ENCODE results near the gene ITGB3.

ITGB3 gene

DNA sequence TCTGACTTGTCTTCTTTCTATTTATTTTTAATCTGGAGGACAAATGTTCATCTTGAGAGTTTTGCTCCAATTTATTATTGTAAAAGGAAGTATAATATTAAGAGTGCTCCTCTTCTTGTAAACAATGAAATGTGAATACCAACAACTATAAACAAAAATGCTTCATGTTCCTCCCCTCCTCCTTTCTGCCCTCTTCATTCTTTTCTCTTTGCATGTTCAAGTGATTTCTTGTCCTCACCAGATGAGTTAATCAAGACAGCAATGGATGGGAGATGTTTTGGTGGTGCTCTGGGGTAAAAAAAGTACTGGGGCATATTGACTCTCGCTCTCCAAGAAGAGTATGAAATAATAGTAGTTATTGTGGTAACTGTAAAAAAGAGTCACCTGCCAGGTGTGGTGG, 24.3 kb downstream of the ITGB3 start:
- no peak overlapping the region for H3K4me3 ChIP-seq (ENCODE audit: low read depth, low read length)
- in situ Hi-C loops (cut with HindIII; ENCODE audit: low sequenced_read_pairs) = no loop called here
- TF ChIP-seq, protein P1, sequence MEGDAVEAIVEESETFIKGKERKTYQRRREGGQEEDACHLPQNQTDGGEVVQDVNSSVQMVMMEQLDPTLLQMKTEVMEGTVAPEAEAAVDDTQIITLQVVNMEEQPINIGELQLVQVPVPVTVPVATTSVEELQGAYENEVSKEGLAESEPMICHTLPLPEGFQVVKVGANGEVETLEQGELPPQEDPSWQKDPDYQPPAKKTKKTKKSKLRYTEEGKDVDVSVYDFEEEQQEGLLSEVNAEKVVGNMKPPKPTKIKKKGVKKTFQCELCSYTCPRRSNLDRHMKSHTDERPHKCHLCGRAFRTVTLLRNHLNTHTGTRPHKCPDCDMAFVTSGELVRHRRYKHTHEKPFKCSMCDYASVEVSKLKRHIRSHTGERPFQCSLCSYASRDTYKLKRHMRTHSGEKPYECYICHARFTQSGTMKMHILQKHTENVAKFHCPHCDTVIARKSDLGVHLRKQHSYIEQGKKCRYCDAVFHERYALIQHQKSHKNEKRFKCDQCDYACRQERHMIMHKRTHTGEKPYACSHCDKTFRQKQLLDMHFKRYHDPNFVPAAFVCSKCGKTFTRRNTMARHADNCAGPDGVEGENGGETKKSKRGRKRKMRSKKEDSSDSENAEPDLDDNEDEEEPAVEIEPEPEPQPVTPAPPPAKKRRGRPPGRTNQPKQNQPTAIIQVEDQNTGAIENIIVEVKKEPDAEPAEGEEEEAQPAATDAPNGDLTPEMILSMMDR (IDR thresholded peaks at IDR 0.05; ENCODE audit: low read depth, low read length, missing control alignments) = no peak
- no peak for DNase-seq (ENCODE audit: low read depth)

DNA sequence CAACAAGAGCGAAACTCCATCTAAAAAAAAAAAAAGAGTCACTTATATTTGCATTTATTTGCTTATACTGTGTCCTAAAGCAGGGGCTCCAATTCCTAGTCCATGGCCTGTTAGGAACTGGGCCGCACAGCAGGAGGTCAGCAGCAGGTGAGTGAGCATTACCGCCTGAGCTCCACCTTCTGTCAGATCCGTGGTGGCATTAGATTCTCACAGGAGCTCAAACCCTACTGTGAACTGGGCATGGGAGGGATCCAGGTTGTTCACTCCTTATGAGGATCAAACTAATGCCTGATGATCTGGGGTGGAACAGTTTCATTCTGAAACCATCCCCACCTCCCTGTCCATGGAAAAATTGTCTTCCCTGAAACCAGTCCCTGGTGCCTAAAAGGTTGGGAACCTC, 24.9 kb downstream of the ITGB3 start:
- TF ChIP-seq, protein P1 (IDR thresholded peaks at IDR 0.05; ENCODE audit: low read depth, low read length, missing control alignments) = no peak
- no peak for DNase-seq (ENCODE audit: low read depth)
- H3K4me3 ChIP-seq (ENCODE audit: low read depth, low read length) = no peak overlapping the region
- in situ Hi-C loops (cut with HindIII; ENCODE audit: low sequenced_read_pairs) = no loop called here

DNA sequence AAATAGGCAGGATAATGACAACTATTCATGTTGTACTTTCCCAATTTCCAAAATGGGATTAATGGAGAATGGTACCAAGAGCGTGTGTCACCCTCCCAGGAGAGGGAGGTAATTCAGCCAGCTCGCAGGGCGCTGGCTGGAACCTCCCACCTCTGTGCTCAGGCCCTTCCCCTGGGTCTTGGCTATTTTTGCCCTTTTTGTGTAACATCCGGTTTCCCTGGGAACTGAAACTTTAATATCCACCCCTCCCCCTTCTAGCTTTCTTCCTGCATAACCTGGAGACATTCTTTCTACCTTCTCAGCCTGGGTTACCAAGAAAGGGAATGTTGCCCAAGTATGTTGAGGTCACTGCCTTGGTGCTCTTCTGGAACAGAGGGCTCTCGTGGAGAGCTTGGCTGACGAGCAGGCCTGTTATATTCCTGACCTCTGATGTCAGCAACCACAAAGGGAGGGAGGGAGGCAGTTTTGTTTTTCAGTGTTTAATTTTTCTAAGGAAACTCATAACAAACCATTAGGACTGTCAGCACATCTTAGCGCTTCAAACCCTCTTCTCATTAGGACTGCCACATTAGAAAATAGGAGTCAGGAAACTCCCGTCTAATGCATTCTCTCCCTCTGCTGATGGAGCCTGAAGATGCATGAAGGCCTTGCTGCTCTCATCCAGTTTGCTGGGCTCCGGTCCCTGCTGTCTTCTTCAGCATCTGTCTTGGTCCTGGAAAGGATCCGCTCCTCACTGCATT, 25.6 kb downstream of the ITGB3 start:
- peak; percentile 99 for DNase-seq (ENCODE audit: low read depth)
- in situ Hi-C loops (cut with HindIII; ENCODE audit: low sequenced_read_pairs) = no loop called here
- no peak overlapping the region for H3K4me3 ChIP-seq (ENCODE audit: low read depth, low read length)
- TF ChIP-seq, protein P1 (IDR thresholded peaks at IDR 0.05; ENCODE audit: low read depth, low read length, missing control alignments) = peak; percentile 43

DNA sequence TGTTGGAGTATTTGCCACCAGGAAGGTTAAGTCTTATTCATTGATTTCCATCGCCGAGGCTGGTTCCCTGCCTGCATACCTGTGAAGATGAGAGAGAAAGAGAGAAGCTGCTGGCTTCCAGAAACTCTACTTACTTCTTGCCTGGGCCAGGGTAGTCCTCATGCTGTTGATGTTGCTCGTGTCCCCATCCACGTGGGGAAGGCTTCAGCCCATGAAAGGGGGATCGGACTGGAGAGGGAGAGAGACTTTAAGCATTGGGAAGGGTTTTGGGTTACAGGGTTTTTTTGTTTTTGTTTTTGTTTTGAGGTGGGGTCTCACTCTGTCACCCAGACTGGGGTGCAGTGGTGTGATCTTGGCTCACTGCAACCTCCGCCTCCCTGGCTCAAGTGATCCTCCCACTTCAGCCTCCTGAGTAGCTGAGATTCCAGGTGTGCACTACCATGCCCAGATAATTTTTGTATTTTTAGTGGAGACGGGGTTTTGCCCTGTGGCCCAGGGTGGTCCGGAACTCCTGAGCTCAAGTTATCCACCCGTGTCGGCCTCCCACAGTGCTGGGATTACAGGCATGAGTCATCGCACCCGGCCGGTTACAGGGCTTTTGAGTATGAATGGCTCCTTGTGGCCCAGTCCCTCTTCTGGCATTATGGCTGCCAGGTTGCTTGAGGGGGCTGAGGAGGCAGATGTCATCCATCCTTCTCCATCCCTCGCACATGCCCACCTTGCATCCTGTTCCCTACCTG, 26.6 kb downstream of the ITGB3 start:
- TF ChIP-seq, protein P1 (IDR thresholded peaks at IDR 0.05; ENCODE audit: low read depth, low read length, missing control alignments) = no peak
- no peak for DNase-seq (ENCODE audit: low read depth)
- in situ Hi-C loops (cut with HindIII; ENCODE audit: low sequenced_read_pairs) = no loop called here
- H3K4me3 ChIP-seq (ENCODE audit: low read depth, low read length) = no peak overlapping the region

DNA sequence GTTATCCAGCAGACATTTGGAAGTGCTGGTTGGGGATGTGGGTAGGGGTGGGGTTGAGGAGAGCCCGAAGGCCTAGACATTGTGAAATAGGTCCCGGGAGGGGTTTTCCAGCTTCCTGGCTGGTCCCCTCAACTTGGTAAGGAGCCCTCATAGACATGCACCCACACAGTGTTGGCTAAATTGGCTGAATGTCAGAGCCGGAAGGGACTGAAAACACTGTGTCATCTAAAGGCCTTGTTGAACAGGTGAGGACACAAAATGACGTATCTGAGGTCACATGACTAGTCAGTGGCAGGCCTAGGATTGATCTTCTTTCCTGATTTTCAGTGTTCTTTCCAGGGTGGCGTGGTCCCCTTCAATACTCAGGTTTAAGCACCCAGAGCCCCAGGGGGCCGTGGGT, 27.6 kb downstream of the ITGB3 start:
- no peak for DNase-seq (ENCODE audit: low read depth)
- TF ChIP-seq, protein P1 (IDR thresholded peaks at IDR 0.05; ENCODE audit: low read depth, low read length, missing control alignments) = no peak
- in situ Hi-C loops (cut with HindIII; ENCODE audit: low sequenced_read_pairs) = no loop called here
- no peak overlapping the region for H3K4me3 ChIP-seq (ENCODE audit: low read depth, low read length)

DNA sequence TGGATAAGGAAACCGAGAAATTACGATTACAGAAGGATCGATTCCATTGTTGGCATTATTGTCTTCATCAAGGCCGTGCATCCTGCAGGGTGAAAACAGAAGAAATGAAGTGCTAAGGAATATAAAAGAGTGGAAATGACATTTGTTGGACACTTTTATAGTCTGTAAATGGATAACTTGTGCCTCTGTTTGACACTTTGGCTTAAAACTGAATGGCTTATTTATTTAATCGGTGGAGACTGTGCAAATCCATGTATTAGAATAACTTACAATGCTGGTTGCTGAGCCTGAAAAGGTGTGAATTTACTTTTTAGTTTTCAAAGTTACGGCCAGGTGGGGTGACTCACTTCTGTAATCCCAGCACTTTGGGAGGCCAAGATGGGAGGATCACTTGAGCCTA, 31.4 kb downstream of the ITGB3 start:
- H3K4me3 ChIP-seq (ENCODE audit: low read depth, low read length) = no peak overlapping the region
- in situ Hi-C loops (cut with HindIII; ENCODE audit: low sequenced_read_pairs) = no loop called here
- no peak for DNase-seq (ENCODE audit: low read depth)
- TF ChIP-seq, protein P1 (IDR thresholded peaks at IDR 0.05; ENCODE audit: low read depth, low read length, missing control alignments) = no peak
